NCI-H128 (cell line): ENCODE results near the gene ZNF182.
A peak's percentile ranks its signal among the peaks of the same experiment; 100 is the strongest.
"Not testable (repeated sequence)": the region's sequence is repeated elsewhere in the genome, so short reads cannot be mapped to it uniquely, and the experiment has no call there.

Source experiments
- DNase-seq: peaks from one replicate; lab custom pipeline; 2025; ENCODE audit not compliant: unreplicated experiment; lab: John Stamatoyannopoulos, UW

Gene ZNF182

GRCh38 chrX:48003758-48004457 is at the start of gene ZNF182:
TSS of gene ZNF182 (minus strand) at chrX:48003989. CDS start at chrX:48002609, 1,380 bp downstream.
- DNase-seq, result peak; percentile 94

- no peak for DNase-seq
Observed at GRCh38 chrX:48046846-48047245, 43.1 kb upstream of the ZNF182 start.

DNA sequence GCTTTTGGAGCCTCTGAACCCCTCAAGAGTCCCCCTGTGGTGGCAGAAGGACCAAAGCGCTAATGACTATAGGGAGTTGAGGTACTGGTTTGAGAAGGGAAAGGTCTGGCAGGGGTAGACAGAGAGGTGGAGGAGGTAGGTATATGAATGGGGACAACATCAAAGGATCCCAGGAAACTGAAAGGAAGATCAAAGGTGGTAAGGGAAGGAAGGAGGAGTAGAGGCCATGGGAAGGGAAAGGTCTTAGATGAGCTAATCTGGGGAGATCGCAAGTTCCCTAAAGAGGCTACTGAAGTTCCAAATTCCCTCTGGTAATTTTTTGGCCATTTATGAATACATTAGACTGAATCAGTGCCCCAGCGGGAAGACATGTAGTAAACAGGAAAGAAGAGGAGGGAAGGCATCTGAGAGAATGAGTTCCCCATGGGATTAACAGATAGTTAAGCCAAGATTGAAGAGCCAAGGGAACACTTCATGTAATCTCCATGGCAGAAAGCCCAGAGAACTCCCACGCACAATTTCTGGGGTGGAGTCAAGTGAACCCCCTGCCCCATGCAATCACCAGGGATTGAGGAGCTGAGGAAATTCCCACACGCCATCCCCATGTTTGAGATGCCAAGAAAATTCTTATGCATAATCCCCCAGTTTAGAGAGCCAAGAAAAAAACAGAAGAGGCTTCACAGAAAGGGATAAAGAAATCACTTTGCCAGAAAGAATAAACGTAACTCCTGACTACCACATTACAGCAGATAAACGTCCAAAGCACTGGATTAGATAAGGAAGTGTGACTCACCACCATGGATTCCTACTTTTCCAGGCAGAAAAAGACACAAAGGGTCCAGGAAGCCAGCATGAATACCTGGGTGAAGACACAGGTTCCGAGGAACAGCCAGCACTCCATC is 41.9 kb upstream of the ZNF182 start:
- no peak for DNase-seq

DNA sequence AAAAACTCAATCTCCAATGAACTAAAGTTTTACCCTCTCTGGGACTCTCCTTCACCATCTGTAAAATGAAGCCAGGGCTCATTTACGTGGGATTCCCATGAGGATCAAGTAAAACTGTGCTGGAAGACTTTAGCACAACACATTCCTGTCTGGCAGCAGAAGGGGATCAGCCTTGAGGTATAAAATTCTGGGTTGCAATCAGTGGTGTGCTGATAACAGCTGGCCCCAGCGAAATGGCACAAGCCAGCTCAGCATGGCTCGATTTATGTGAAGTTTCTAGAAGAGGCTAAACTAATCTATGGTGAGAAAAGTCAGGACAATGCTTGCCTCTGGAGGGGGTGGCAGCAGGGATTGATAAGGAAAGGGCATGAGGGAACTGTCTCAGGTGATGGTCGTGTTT is 39.3 kb upstream of the ZNF182 start:
- DNase-seq, result no peak

GRCh38 chrX:48035891-48036290 is 32.1 kb upstream of the ZNF182 start:
- DNase-seq, result no peak

DNA sequence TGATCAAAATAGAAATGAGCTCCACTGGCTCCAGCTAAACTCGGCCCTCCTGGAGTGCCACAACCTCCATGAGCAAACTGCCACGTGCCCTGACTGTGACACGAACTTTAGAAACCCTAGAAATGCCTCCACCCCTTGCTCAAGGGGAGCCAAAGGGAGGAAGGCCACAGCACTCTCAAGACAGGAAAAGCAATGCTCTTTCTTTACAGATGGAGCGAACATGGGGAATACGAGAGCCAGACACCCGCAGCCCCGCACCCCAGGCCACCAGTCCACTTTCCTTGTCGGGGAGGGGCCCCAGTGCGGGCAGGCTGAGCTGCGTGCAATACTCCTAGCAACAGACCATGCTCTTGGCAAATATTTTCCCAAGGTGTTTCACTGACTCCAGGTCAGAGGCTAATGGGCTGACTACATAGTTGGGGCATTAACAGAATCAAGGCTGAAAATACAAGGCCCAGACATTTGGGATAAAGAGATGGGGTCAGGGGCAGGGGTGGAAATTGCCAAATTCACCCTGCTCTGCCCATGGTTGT is 26.9 kb upstream of the ZNF182 start:
- not testable (repeated sequence) for DNase-seq

- DNase-seq, result no peak
Observed at GRCh38 chrX:48030237-48030636, 26.4 kb upstream of the ZNF182 start.

GRCh38 chrX:48028091-48028490 is 24.3 kb upstream of the ZNF182 start:
- DNase-seq, result no peak

DNA sequence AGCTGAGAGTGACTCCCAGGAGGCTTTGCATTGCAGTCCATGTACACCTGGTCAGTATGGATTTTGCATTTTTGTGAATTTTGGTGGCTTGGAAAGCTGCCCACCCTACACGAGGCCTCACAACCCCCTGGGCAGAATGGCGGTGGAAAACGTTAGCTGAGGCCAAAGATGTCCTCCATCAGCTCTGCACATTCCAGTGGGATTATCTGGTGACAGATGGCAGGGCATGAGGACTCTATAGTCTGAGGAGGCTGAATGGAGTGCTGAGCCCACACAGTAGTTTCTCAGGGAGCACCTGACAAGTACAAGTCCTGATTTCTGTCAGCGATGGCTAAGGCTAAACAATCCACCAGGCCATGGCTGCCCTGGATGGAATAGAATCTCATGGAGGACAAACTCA is 23.8 kb upstream of the ZNF182 start:
- not testable (repeated sequence) for DNase-seq

DNA sequence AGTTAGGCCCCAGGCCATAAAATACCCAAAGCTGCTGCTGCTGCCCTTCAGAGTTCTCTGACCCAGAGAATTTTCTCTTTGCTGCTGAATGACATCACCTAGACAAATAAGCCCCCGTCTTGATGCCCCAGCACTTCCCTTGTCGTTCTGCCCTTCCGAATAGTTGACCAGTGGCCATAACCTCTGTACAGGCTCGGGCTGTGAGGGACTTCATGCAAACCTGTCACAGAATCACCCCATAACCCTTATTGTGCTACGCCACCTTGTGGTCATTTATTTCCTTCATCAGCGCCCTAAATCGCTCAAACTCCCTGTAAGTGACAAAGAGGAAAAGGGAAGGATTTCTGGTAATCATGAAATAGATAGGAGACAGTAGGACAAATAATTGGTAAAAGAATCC is 21.8 kb upstream of the ZNF182 start:
- DNase-seq, result peak; percentile 14

- no peak for DNase-seq
Observed at GRCh38 chrX:48022738-48023137, 18.9 kb upstream of the ZNF182 start.

DNA sequence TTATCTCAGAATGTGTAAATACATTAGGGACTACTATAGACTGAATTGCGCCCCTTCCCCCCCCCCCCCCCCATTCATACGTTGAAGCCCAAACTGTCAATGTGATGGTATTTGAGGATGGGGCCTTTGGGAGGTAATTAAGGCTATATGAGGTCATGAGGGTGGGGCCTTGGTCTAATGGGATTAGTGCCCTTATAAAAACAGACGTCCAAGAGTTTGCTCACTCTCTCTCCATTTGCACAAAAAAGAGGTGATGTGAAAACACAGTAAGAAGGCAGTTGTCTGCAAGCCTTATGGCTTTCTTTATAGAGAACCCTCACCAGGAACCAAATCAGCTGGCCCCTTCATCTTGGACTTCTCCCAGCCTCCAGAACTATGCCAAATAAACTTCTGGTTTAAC is 18.3 kb upstream of the ZNF182 start:
- DNase-seq, result no peak

DNA sequence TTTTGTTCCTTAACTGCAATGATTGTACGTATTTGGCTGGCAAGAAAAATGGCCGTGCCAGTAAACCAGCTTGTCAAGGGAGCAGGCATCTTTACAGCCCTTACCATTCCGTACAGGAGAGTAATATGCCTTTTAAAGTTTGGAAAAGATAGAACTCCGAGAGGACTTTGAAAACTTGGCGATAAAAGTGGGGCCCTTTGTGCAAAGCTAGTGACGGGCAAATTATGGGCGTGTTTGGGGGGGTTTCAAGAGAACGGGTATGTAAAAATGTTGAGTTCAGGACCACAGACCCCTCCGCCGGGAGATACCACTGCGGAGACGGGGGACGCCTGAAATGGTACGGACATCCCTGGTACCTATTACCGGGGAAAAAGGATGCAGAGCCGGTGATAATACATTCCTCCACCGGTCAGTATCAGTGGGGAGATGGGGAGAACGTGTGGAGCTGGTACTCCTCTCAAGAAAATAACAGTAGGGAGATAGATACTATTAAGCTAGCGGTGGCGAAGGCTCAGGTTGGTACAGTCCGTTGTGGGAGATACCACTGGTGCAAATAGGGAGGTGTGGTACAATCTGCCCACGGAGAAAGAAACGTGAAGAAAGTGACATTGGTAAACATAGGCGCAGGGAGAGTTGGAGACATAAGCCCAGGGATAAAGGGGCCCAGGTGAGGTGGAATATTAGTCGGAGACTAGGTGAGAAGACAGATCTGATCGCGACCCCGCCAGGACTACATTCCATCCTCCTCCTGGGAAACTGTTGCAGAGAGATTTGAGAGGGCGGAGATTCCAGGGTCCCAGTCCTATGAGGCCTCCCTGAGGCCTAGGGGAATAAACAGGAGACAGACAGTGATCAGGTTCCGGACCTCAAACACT is 17.5 kb upstream of the ZNF182 start:
- peak; percentile 79 for DNase-seq

GRCh38 chrX:48020472-48020871 is 16.7 kb upstream of the ZNF182 start:
- DNase-seq, result not testable (repeated sequence)

DNA sequence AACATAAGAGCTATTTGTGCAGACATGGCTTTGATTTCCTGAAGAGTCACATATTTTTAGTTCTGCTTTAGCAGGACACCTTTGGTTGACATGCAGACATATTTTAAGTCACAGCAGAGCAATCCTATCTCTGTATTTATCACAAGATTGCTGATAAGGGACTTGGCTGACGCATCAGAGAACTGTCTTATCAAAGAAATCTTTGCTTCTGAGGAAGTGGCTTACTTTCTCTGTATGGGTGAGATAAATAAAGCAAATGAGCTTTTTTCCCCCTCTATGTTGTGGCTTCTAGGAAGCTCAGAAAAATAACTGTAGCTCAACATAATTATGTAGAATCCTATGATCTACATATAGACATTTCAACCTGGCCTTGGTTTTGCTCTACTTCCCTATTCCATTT is 16.1 kb upstream of the ZNF182 start:
- DNase-seq, result not testable (repeated sequence)

GRCh38 chrX:48016583-48017310 is 13.0 kb upstream of the ZNF182 start:
- DNase-seq, result not testable (repeated sequence)

GRCh38 chrX:48009445-48009960 is 5.7 kb upstream of the ZNF182 start:
- DNase-seq, result not testable (repeated sequence)

- DNase-seq, result not testable (repeated sequence)
Observed at GRCh38 chrX:48006688-48007087, 2.9 kb upstream of the ZNF182 start, which contains the start of gene SPACA5. TSS of gene SPACA5 (plus strand) at chrX:48006988. CDS start at chrX:48007803, 815 bp downstream.

DNA sequence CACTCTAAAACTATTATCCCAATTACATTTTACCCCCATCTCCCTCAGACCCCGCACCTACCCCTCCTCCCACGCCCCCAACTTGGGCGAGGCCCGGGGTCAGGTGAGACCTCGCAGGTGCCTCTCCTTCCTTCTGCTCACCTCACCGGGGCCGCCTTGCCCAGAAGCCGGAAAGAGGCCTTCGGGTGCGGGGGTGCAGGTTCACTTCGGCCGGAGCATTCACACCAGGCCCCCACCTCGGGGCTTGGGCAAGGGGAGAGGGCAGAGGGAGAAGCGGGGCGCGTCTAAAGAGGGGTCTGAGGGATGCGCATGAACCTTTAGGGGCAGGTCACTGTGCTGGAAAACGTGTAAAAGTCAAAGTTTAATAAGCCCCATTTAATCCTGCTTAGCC is 427 bp downstream of the ZNF182 start:
- DNase-seq, result no peak

DNA sequence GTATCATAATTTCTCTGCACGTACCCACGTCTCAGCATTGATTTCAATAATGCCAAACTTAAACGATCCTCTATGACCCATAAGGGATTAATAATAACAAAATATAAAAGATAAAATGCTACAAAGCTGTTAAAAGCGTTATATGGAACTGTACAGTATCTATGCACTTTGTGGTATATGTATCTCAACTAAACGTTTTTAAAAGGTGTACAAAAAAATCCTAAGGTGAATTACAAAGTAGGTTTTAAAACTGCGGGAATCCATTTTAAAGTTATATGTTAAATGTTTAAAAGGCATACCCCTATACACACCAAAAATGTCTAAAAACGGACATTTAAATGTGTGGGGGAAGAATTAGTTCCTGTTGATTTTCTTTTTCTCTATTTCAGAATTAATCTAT is 860 bp downstream of the ZNF182 start:
- no peak for DNase-seq
